Naive B cell (primary cell): ENCODE data around the gene TSPAN12. TPM values are rescaled to one million over a fixed set of nuclear protein-coding genes. Genes with fewer than 3 reads are reported as not detected.

ENCODE experiments used
- ATAC-seq, 2 donors: fragments of 150-1000 bp; cut with Tn5 transposase; 2 replicates each; pipeline ENCODE4 v1.10.0; 2021; ENCODE audit warnings: low read depth in 2 of 2, mild to moderate bottlenecking in 2 of 2, moderate library complexity in 2 of 2
- DNase-seq: peaks from one replicate; pipeline ENCODE4 v3.0.0; 2022
- H3K27ac Mint-ChIP-seq, 6 donors: one replicate each; pipeline ENCODE4 v1.8.0; 2020 to 2022; ENCODE audit warnings: mild to moderate bottlenecking in 6 of 6, mixed read lengths in 6 of 6, moderate library complexity in 5 of 6, inconsistent platforms in 2 of 6
- H3K27me3 Mint-ChIP-seq, 3 donors: one replicate each; pipeline ENCODE4 v1.8.0; 2021 to 2022; ENCODE audit warnings: mixed read lengths in 3 of 3, mild to moderate bottlenecking in 1 of 3
- H3K36me3 Mint-ChIP-seq, 2 donors: one replicate each; pipeline ENCODE4 v1.8.0; 2020 to 2022; ENCODE audit warnings: mixed read lengths in 2 of 2, inconsistent platforms in 1 of 2, mild to moderate bottlenecking in 1 of 2
- H3K4me1 Mint-ChIP-seq, 3 donors: one replicate each; pipeline ENCODE4 v1.8.0; 2020 to 2022; ENCODE audit warnings: mixed read lengths in 3 of 3, inconsistent platforms in 1 of 3, mild to moderate bottlenecking in 1 of 3, moderate library complexity in 1 of 3
- H3K4me3 Mint-ChIP-seq, 8 donors: one replicate each; pipeline ENCODE4 v1.8.0; 2020 to 2022; ENCODE audit warnings: mild to moderate bottlenecking in 8 of 8, mixed read lengths in 8 of 8, moderate library complexity in 8 of 8, inconsistent platforms in 2 of 8
- H3K9me3 Mint-ChIP-seq, 7 donors: one replicate each; pipeline ENCODE4 v1.8.0; 2020 to 2022; ENCODE audit warnings: mixed read lengths in 7 of 7, mild to moderate bottlenecking in 5 of 7, inconsistent platforms in 2 of 7, moderate library complexity in 1 of 7
- polyA plus RNA-seq, 6 donors: library from polyadenylated mRNA; unstranded; fragments of 300-500 nt; fragmentation: Illumina TruSeq; gene quantifications; one replicate each; pipeline ENCODE4 v1.2.3, GENCODE V29; 2021; ENCODE audit warnings: low read depth in 6 of 6

Gene TSPAN12
- polyA plus RNA-seq, 6 donors from 2014 or later: not detected

DNA sequence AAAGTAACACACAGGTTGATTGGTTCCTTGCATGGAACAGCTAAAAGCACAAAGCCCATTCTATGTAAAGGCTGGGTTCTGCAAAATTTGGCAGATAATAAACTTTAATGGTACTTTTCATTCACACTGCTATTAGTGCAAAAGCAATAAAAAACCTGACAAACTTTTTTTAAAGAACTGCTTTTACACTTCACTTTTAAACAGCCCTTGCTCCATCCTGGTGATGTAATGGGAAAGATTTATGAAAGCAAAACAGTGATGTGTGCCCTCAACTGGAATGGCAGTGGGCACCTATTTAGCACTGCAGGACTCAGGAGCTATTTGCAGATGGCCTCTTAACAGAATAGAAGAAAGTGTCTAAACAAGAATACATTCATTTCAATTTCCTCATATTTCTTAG is 44.9 kb downstream of the TSPAN12 start:
- H3K27me3 Mint-ChIP-seq: peaks cover 25 to 31% (median 27%) of the 10 kb centered on the region in 3 donors
- H3K4me3 Mint-ChIP-seq: no peak overlapping the region

DNA sequence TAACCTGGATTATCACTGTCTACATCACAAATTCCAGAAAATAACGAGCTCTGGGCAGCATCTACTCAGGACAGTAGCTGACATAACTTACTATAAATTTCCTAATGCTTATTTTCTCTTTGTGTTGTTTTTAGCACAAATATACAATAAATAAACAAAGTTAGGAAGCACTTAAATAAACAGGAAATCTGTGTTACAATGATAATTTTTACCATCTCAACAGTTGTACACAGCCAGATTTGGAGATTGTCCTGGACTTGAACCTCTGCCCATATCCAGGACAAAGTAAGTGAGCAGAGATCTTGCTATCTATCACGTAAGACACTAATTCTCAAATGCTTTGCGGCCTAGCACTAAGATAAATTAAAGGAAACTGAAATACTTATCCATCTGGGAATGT is 48.7 kb downstream of the TSPAN12 start:
- Mint-ChIP-seq H3K27ac (no peak overlapping the region), H3K4me1 (no peaks in the 10 kb centered on the region), H3K4me3 (no peak overlapping the region), H3K27me3 (peaks cover 5 to 18% (median 15%) of the 10 kb centered on the region in 3 donors), H3K9me3 (no peaks in the 10 kb centered on the region), H3K36me3 (no peaks in the 10 kb centered on the region)
- no peak for ATAC-seq
- DNase-seq: no peak

More for the DNA sequence above, 44.9 kb downstream of the TSPAN12 start:
- Mint-ChIP-seq H3K27ac (no peak overlapping the region), H3K9me3 (no peaks in the 10 kb centered on the region), H3K4me1 (no peaks in the 10 kb centered on the region), H3K36me3 (no peaks in the 10 kb centered on the region)
- DNase-seq (no peak), ATAC-seq (no peak)

DNA sequence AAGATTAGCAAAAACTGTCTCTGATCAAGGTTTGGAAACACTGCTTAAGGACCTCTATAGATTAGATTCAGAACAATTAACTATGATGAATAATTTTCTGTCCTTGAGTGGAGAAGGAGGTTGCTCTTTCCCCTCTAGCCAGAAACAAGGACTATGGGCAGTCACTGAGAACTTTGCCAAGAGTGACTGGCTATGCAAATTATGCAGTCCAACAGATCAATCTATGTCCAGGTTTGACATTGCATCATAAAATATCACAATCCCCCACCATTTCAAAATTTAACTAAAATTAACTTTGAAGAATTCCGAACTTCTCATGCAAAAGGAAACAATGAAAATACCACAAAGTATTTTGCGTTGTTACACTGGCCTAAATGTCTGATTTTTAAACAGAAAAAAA is 50.6 kb downstream of the TSPAN12 start:
- H3K4me3 Mint-ChIP-seq: no peak overlapping the region
- no peaks in the 10 kb centered on the region for H3K36me3 Mint-ChIP-seq
- DNase-seq (no peak), ATAC-seq (no peak)
- H3K9me3 Mint-ChIP-seq: no peaks in the 10 kb centered on the region
- H3K27ac Mint-ChIP-seq: no peak overlapping the region
- H3K4me1 Mint-ChIP-seq: no peaks in the 10 kb centered on the region
- peaks cover 0 to 13% (median 10%) of the 10 kb centered on the region in 3 donors for H3K27me3 Mint-ChIP-seq

DNA sequence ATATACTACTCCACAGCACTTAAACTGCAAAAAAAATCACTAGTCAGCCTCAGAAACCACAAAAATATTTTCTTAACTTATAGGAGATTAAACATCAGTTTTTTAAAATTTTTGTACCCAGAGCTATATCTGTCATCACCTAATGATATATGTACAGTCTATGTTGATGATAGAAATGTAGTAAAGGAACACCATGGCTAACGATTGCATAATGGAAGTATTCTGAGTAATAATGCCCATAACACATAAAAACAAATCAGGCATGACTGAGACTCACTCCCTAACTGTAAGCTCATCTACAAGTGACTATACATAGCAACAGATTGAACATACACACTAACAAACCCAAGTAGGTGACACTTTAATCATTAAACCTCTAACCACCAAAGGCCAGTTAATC is 51.3 kb downstream of the TSPAN12 start:
- ATAC-seq: no peak
- H3K4me3 Mint-ChIP-seq: no peak overlapping the region
- H3K27ac Mint-ChIP-seq: no peak overlapping the region
- H3K27me3 Mint-ChIP-seq: peaks cover 0 to 14% (median 10%) of the 10 kb centered on the region in 3 donors
- H3K4me1 Mint-ChIP-seq: no peaks in the 10 kb centered on the region
- H3K36me3 Mint-ChIP-seq: no peaks in the 10 kb centered on the region
- DNase-seq: no peak
- H3K9me3 Mint-ChIP-seq: no peaks in the 10 kb centered on the region

DNA sequence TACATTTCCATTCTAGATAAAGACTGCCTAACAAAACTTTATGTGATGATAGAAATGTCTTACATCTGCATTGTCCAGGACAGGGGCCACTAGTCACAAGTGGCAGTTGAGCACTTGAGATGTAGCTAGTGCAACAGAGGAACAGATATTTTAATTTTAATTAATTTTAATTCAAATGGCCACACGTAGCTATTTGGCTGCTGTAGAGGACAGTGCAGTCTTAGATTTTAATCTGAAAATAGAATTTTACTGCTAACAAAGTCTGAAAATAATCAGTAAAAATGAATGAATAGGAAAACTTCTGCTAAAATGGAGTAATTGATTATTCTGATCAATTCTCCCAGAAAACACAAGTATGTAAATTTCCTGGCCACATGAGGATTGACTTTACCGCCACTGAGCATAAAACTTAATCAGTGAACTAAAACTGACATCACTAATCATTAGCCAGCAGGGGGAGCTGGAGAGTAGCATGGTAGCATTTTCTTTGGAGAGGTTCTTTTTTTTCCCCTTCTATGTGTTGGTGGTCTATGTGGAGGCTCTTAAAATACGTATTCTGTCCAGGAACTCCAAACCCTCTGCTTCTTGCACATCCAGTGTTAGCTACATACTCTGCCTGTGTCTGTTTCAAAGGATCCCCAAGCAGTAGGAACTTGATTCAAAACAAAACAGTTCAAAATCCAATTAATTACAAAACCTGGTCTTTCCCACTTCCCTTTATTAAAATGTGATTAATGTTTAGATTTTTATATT is 52.1 kb downstream of the TSPAN12 start:
- Mint-ChIP-seq H3K27ac (peak overlapping the region in 1 of 6 donors; percentile 27), H3K36me3 (no peaks in the 10 kb centered on the region), H3K4me1 (no peaks in the 10 kb centered on the region), H3K4me3 (no peak overlapping the region), H3K9me3 (no peaks in the 10 kb centered on the region), H3K27me3 (peaks cover 0 to 14% (median 8%) of the 10 kb centered on the region in 3 donors)
- ATAC-seq (peak; percentile 48 to 59), DNase-seq (peak; percentile 45)

DNA sequence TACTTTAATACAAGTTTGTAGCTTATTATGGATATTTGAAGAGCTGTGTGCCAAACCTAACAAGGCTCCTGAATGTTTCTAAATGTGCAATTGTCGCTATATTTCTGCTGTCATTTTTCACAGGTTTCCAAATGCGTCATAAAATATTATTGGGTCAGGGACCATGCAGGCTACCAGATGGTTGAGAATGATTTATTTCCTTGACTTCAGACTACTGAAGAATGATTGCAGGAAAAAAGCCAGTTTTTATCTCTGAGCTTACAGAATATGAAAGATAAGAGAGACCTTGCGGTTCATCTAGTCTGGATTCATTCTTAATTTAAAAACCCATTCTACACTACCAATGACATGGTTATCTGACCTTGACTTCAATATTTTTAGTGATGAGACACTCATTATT is 55.2 kb downstream of the TSPAN12 start:
- no peaks in the 10 kb centered on the region for H3K36me3 Mint-ChIP-seq
- H3K27me3 Mint-ChIP-seq: peaks cover 8 to 10% (median 8%) of the 10 kb centered on the region in 3 donors
- peaks cover 0 to under 1% (median 0%) of the 10 kb centered on the region in 7 donors for H3K9me3 Mint-ChIP-seq
- H3K27ac Mint-ChIP-seq: no peak overlapping the region
- DNase-seq (no peak), ATAC-seq (no peak)
- H3K4me3 Mint-ChIP-seq: no peak overlapping the region
- no peaks in the 10 kb centered on the region for H3K4me1 Mint-ChIP-seq

DNA sequence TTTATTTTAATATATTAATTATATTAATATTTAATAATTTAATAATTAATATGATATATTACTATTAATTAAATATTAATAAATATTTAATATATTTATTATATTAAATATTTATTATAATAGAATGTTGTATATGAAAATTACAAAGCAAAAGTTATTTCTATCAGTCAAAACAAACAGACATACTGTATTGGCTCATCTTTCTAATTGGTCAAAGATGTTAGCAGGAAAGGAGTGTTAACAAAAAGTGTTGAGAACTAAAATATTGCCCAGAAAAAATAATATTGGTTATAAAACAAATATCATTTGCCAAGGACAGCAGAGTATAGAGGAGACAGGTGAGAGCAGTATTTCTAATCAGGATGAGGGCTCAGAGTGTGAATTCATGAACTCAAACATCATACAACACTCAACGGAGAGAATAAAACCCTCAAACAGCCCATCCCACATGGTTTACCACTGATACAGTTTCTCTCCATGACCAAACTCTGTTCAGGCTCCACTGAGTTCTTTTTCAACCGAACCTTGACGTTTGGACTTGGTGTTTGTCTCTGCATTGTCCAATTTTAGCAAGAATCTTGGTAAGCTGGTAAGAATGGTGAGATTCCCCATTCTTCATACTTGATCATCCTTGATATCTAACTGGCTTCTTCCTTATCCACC is 58.0 kb downstream of the TSPAN12 start:
- H3K4me3 Mint-ChIP-seq: no peak overlapping the region
- no peaks in the 10 kb centered on the region for H3K4me1 Mint-ChIP-seq
- DNase-seq (no peak), ATAC-seq (no peak)
- H3K36me3 Mint-ChIP-seq: no peaks in the 10 kb centered on the region
- no peak overlapping the region for H3K27ac Mint-ChIP-seq
- H3K27me3 Mint-ChIP-seq: peaks cover 3 to 10% (median 8%) of the 10 kb centered on the region in 3 donors
- peaks cover 0 to 2% (median 0%) of the 10 kb centered on the region in 7 donors for H3K9me3 Mint-ChIP-seq

DNA sequence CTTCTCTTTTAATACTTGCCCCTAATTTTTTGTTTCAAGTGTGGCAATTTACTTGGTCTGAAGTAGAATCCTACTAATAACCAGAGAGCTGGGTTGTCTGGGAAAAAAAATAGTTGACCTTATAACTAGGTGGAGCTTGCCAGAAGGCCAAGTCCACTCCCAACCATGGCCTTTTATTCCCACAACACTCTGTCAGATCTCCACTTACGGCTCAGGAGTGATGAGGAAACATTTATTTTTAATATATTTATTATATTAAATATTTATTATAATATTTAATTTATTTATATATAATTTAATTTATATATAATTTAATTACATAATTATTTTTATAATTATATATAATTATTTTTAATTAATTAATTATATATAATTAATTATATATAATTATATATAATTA is 58.8 kb downstream of the TSPAN12 start:
- H3K27me3 Mint-ChIP-seq: peaks cover 3 to 10% (median 8%) of the 10 kb centered on the region in 3 donors
- no peak overlapping the region for H3K27ac Mint-ChIP-seq

DNA sequence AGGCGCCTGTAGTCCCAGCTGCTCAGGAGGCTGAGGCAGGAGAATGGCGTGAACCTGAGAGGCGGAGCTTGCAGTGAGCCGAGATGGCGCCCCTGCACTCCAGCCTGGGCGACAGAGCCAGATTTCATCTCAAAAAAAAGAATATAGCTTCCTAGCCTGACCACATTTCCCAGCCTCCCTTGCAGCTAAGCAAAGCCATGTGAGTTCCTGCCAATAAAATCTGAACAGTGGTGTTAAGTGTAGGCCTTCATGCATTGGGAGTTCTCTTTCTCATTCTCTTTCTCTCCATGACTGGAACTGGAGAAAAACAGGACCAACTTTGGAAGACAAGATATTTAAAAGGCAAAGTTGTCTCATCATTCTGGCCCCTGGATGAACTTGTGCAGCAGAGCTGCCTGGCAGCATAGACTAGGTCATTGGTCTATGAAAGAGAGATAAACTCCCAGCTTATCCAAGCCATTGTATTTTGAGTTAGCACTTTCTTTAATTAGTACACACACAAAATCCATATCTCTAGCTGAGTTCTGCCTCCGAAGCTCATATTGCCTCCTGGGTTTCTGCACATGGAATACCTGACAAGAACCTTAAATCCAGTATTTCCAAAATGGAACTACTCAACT is 60.8 kb downstream of the TSPAN12 start:
- no peaks in the 10 kb centered on the region for H3K36me3 Mint-ChIP-seq
- peaks cover 0 to 2% (median 0%) of the 10 kb centered on the region in 7 donors for H3K9me3 Mint-ChIP-seq
- no peaks in the 10 kb centered on the region for H3K4me1 Mint-ChIP-seq
- H3K27ac Mint-ChIP-seq: no peak overlapping the region
- H3K4me3 Mint-ChIP-seq: no peak overlapping the region
- peaks cover 3 to 10% (median 8%) of the 10 kb centered on the region in 3 donors for H3K27me3 Mint-ChIP-seq
- ATAC-seq: no peak
- no peak for DNase-seq

More for the DNA sequence above, 58.8 kb downstream of the TSPAN12 start:
- no peaks in the 10 kb centered on the region for H3K36me3 Mint-ChIP-seq
- no peaks in the 10 kb centered on the region for H3K4me1 Mint-ChIP-seq
- H3K4me3 Mint-ChIP-seq: no peak overlapping the region
- H3K9me3 Mint-ChIP-seq: peaks cover 0 to 2% (median 0%) of the 10 kb centered on the region in 7 donors
- ATAC-seq: no peak
- DNase-seq: no peak

DNA sequence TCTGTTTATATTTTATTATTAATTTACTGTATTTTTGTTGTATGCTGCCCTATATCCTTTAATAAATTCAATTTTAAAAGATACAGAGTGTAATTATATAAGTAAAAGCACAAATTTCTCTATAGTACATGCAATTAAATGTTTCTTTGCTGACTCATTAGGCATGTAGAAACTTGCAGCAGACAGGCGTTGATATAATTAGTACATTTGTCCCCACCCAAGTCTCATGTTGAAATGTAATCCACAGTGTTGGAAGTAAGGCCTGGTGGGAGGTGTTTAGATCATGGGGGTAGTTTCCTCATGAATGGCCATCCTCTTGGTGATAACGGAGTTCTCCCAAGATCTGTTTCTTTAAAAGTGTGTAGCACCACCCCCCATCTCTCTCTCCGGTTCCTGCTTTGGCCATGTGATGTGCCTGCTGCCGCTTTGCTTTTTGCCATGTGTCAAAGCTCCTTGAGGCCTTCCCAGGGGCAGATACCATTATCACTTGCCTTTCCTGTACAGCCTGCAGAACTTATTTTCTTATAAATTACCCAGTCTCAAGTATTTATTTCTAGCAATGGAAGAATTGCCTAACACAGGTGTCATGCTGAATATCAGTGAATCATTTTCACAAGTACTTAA is 63.7 kb downstream of the TSPAN12 start:
- H3K27ac Mint-ChIP-seq: no peak overlapping the region
- ATAC-seq: no peak
- DNase-seq: no peak
- peaks cover 0 to 2% (median 0%) of the 10 kb centered on the region in 7 donors for H3K9me3 Mint-ChIP-seq
- no peaks in the 10 kb centered on the region for H3K4me1 Mint-ChIP-seq
- H3K27me3 Mint-ChIP-seq: peaks cover 5 to 8% (median 5%) of the 10 kb centered on the region in 3 donors
- no peaks in the 10 kb centered on the region for H3K36me3 Mint-ChIP-seq
- no peak overlapping the region for H3K4me3 Mint-ChIP-seq

DNA sequence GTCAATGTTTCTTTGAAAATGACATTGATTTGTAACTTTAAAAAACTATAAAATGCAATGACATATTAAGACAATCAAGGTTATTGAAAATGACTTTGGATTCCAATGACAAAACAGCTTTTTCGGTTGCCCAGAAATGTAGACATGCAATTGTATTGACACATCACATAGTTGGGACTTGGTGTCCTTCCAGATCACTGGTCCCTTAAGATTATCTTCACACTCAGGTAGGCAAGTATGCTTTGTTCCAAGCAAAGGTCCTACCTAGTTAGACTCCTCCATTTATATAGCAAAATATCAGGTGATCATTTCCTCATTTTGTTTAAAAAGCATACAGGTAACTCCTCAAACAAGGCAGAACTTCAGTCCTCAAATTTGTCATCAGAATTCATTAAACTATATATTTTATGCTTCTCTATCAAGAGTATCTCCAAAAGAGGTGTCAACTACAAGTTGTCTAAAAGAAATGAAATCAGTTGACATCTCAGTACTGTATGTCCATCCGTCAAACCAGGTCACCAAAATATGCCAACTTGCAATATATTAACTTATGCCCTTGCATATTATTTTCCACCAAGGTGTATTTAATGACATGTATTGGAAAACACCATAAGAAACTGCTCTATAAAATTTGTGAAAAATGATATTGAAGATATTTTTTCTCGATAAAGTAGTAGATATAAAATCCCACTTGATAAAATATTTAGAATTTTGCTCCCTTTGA is 64.6 kb downstream of the TSPAN12 start:
- no peak for ATAC-seq
- H3K27ac Mint-ChIP-seq: no peak overlapping the region
- peaks cover 0 to 2% (median 0%) of the 10 kb centered on the region in 7 donors for H3K9me3 Mint-ChIP-seq

DNA sequence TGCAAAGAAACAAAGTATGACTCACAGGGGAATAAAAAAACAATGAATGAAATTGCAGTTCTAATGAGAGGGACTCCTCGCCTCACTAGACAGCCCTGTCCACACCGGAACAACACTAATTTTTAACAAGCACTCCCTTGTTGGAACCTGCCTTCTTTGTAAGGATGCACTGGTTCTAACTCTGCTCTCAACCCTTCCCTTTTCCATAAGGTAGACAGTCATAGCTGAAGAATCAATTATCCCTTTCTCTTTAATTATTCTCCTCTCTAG is 65.1 kb downstream of the TSPAN12 start:
- no peak overlapping the region for H3K4me3 Mint-ChIP-seq
- no peak for ATAC-seq
- no peak for DNase-seq
- H3K36me3 Mint-ChIP-seq: no peaks in the 10 kb centered on the region
- H3K27me3 Mint-ChIP-seq: peaks cover 5 to 8% (median 5%) of the 10 kb centered on the region in 3 donors
- no peak overlapping the region for H3K27ac Mint-ChIP-seq
- peaks cover 0 to 2% (median 0%) of the 10 kb centered on the region in 7 donors for H3K9me3 Mint-ChIP-seq
- H3K4me1 Mint-ChIP-seq: no peaks in the 10 kb centered on the region

More for the DNA sequence above, 64.6 kb downstream of the TSPAN12 start:
- H3K27me3 Mint-ChIP-seq: peaks cover 5 to 8% (median 5%) of the 10 kb centered on the region in 3 donors
- H3K4me1 Mint-ChIP-seq: no peaks in the 10 kb centered on the region
- DNase-seq: no peak
- H3K36me3 Mint-ChIP-seq: no peaks in the 10 kb centered on the region
- no peak overlapping the region for H3K4me3 Mint-ChIP-seq
